GM21360 (cell line): ENCODE results near the gene KCNN1.
"Not testable (repeated sequence)": the region's sequence is repeated elsewhere in the genome, so short reads cannot be mapped to it uniquely, and the experiment has no call there.

ENCODE experiments used
- ATAC-seq: cut with Tn5 transposase; IDR thresholded peaks from one replicate; pipeline ENCODE4 v1.9.1; 2021; ENCODE audit warnings: mild to moderate bottlenecking, moderate library complexity; ENCODE audit not compliant: unreplicated experiment

KCNN1 gene

DNA sequence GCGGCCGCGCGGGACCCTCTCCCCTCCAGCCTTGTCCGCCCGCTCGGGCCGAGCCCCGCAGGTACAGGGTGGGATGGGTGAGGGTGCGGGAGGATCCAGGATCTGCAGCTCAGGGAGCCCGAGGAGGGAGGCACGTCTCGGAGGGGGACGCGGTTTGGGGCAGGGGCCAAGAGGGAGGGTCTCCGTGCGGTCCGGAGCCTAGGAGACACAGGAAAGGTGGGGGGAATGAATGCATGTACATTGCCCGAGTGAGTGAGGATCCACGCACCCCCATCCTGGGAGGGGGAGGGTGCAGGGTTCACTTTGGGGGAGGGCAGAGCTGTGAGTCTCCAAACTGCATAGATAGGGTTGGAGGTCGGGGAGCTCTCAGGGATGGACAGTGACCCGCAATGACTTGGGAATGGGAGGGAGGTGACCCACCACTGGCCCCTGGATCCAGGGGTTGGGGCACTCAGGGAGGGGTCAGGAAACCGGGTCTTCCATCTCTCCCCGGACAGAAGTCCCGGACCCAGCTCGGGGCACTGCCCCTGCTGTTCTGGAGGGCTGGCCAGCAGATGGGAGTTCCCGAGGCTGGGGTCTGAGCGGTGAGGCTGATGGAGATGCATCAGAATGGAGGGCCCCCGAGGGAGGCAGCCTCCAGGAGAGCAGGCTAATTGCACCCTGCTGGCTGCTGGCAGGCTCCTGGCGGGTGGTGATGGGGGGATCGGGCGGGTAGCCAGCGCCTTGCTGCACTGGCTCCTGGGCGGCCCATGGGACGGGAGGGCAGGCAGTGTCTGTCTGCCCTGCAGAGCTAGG, 547 bp downstream of the KCNN1 start:
- ATAC-seq: no peak

DNA sequence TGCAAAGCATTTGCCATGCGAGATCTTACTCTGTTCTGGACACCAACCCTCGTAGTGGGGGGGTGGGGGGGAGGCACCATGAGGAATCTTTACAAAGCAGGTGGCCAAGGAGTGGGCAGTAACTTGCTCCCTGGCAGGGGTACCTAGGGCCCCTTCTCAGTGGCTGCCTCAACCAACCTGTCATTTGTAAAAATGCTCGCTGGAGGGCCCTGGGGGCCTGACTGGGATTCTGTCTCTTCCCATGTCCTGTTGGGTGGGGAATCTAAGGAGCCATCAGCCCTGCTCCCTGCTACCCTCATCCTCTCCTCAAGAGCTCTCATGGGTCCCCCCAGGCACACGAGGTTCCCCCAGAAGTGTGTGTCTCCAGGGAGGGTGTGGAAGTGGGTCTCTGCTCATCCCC, 1.5 kb downstream of the KCNN1 start:
- ATAC-seq: no peak

DNA sequence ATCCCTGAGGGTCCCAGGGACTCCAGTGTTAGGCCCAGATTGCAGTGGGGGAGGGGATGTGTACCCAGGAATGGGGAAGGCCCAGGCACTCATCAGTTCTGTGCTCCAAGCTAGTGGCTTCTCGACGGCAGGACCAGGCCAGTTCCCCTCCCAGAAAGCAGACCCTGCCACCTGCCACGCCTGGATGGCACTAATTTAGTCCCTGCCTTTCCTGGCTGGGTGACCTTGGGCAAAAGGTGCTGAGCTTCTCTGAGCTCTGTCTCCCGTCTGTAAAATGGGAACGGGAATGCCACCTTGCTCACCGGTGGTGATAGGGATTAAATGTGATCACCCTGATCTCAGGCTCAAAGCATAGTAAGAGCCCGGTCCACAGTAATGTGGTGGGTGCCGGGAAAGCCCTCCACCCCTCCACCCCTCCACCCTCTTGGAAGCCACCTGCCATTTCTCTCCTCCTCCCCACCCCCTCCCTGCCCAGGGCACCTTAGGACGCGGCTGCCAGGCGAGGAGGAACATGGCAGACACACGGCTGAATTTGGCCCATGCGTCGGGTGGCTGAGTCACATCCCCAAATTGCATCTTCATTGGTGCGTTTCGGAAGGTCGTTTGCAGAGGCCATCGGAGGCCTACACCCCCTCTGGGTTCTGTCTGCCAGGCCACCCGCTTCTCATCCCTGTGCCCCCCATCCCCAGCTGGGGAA, 2.3 kb downstream of the KCNN1 start:
- ATAC-seq: no peak

DNA sequence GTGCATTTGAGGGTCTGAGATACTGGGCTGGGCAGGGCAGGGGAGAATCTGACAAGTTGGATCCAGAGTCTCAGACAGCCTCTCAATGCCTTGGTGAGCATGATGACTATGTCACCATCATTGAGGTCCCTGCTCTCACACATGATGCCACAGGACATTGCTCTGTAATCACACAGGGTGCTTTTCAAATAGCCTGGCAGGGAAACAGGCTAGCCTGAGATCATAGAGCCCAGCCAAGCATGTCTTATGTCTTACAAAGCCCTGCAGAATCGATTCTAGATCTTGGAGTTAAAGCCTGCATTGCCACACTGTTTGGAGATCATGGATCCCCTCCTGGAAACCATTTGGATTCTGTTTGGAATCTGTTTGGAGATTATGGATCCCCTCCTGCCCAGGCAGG, 5.3 kb downstream of the KCNN1 start:
- ATAC-seq: no peak

DNA sequence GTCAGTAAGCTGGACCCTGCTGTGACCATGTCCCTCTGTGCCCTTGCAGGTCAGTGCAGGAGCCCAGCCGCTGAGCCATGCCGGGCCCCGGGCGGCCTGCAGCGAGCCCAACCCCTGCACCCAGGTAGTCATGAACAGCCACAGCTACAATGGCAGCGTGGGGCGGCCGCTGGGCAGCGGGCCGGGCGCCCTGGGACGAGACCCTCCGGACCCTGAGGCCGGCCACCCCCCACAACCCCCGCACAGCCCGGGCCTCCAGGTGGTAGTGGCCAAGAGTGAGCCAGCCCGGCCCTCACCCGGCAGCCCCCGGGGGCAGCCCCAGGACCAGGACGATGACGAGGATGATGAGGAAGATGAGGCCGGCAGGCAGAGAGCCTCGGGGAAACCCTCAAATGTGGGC, 6.9 kb downstream of the KCNN1 start:
- no peak for ATAC-seq

DNA sequence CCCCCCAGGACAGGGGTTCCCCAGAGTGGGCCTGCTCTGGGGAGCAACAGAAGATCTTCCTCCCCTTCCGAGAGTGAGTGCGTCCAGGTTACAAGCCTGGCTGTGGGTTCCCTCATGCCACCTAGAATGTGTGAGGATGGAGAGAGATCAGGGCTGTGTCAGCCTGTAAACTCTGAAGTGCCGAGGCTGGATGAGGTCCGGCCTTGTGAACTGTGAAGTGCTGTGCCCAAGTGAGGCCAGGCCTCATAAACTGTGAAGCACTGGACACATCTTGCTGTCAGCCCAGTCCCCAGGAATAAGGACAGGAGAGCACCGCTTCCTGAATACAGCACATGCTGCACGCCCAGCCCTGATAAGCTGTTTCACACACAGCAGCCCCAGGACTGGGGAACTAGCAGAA, 7.6 kb downstream of the KCNN1 start:
- no peak for ATAC-seq

DNA sequence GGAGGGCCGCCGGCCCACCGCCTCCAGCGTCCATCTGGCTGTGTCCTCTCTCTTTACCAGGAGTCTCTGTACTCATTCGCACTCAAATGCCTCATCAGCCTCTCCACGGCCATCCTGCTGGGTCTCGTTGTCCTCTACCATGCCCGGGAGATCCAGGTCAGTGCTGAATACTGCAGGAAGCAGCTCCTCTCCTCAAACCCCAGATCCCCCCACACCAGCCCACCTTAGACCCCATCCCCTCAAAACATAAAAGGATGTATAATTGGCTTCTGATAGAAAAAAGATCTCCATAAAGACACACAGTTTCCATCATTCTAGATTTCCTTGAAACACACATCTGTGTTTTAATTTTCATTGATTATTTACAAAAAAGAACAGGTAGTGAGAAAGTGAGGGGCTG, 8.1 kb downstream of the KCNN1 start:
- no peak for ATAC-seq

DNA sequence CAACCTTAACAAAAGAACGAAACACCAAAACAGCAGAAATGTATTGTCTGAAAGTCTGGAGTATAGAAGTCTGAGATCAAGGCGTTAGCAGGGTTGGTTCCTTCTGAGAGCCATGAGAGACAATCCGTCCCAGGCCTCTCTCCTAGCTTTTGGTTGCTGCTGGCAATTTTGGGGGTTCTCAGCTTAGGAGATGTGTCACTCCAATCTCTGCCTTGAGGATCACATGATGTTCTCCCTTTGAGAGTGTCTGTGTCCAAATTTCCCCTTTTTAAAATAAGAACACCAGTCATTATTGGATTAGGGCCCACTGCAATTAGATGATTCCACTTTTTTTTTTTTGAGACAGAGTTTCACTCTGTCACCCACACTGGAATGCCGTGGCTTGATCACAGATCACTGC, 10.1 kb downstream of the KCNN1 start:
- no peak for ATAC-seq

DNA sequence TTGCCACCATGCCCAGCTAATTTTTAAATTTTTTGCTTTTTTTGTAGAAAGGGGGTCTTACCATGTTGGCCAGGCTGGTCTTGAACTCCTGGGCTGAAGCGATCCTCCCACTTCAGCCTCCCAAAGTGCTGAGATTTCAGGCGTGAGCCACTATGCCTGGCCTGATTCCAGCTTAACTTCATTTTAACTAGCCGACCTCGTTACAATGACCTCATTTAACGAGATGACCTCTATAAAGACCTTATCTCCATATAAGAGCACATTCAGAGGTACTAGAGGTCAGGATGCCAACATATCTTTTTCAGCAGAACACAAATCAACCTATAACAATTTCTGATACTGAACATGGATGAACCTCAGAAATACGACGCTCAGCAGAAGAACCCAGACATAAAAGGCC, 10.6 kb downstream of the KCNN1 start:
- no peak for ATAC-seq

DNA sequence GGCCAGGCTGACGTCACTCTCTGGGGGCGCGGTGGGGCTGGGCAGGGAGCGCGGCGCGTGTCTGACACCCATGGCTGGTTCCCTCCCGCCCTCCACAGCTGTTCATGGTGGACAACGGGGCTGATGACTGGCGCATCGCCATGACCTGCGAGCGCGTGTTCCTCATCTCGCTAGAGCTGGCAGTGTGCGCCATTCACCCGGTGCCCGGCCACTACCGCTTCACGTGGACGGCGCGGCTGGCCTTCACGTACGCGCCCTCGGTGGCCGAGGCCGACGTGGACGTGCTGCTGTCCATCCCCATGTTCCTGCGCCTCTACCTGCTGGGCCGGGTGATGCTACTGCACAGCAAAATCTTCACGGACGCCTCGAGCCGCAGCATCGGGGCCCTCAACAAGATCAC, 14.7 kb downstream of the KCNN1 start:
- ATAC-seq: no peak

DNA sequence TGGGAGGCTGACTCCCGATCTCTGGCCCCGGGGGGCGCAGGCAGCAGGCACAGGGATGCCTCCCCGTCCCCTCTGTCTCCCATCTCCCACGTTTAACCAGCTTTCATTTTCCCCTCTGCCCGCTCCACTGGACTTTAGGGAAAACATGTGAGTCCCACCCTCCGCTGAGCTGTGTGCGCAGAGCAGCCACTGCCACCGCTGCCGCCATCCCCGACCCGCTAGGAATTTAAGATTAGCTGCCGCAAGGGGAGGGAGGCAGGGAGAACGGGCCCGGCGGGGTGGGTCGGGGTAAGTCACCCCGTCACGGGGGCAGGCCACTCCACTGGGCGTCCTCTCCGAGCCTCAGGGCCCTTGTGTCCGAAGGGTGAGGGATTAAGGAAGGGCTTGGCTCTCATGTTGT, 15.5 kb downstream of the KCNN1 start:
- ATAC-seq: no peak

DNA sequence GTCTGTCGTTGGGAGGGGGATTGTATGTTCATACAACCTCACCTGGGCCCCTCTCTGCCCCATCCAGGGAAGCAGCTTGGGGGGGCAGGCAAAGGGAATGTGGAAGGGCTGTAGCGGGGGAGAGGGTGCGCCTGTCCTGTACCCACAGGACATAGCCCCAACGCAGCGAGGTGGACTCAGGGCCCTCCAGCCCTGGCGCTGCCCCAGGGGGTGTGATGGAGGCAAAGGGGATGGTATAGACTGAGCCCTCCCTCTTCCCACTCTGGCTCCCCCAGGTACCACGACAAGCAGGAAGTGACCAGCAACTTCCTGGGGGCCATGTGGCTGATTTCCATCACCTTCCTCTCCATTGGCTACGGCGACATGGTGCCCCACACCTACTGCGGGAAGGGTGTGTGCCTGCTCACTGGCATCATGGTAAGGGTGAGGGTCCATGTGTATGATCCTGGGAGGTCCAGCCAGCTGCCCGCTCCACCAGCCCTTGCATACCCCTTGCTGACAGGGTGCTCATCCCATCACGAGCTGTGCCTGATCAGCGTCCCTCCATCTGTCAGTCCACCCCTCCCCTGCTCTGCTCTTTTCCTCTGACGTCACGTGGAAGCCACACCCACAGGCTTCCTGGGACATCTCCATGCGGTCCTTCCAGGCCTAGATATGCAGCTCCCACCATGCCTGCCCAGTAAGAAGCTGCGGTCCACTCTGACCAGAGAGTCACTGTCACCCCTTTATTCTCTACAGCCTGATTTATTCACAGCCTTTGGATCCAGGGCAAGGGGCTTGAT, 18.3 kb downstream of the KCNN1 start:
- no peak for ATAC-seq

DNA sequence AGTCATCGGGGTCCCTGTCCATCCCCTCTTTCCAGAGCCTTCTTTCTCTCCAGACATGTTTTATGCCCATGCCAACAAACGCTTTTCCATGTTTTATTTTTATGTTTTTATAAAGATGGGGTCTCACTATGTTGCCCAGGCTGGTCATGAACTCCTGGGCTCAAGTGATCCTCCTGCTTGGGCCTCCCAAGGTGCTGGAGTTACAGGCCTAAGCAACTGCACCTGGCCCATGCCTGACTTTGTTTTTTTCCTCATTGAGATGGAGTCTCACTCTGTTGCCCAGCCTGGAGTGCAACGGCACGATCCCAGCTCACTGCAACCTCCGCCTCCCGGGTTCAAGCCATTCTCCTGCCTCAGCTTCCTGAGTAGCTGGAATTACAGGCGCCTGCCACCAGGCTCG, 19.7 kb downstream of the KCNN1 start:
- not testable (repeated sequence) for ATAC-seq

DNA sequence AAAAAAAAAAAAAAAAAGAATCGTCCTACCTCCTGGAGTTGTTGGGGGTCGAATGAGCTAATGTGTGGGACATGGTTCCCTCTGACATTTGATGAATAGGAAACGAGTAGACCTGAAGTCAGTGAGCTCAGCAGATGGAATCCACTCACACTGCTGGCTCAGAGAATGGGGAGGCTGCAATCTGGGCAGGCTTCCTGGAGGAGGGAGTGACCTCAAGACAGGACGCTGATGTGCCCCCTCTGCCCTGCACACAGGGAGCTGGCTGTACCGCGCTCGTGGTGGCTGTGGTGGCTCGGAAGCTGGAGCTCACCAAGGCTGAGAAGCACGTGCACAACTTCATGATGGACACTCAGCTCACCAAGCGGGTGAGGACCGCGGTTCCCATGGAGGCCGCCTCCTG, 21.3 kb downstream of the KCNN1 start:
- no peak for ATAC-seq

DNA sequence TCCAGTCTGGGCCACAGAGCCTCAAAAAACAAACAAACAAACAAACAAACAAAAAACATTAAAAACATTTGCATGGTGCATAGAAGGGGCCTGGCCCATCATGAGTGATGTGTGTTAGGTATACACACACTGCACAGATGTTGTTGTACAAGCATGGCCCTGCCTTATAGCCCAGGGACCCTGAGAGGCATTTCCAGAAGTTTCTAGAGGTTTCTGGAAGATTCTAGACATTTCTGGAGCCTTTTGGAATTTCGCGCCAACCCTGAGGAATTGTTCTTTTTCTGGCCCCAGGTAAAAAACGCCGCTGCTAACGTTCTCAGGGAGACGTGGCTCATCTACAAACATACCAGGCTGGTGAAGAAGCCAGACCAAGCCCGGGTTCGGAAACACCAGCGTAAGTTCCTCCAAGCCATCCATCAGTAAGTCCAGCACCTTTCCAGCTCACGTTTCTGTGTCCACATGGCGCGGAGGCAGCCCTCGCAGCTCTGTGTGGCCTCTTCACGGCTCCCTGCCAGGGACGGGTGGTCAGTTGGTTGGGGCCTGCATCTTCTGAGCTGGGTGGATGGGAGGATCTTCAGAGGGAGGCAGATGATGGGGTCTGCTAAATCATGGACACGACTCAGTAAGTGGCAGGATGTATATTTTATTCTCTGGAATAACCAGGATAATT, 22.7 kb downstream of the KCNN1 start:
- no peak for ATAC-seq

DNA sequence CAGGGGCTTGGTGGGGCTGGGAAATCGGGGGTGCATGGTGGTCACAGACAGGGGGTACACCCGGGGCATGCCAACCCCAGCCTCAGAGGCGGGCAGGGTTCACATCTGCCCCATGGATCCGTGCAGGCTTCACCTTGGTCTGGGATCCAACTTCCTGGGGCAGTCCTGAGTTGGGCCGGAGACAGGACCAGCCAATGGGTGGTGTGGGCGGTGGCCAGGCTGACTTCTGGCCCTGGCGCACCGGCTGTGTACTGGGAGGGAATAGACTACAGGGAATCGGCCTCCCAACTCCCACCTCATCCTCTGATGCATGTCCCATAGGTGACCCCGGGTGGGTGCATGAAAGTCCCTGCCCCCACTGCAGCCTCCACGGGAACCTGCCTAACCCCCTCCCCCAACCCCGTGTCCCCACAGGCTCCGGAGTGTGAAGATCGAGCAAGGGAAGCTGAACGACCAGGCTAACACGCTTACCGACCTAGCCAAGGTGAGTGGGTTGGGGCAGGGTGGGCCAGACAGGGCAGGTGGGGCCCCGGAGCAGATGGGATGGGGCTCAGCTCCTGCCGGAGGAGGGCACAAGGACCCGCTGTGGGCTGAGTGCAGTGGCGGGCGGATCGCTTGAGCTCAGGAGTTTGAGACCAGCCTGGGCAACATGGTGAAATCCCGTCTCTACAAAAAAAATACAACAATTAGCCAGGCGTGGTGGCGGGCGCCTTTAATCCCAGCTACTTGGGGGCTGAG, 26.3 kb downstream of the KCNN1 start:
- no peak for ATAC-seq

DNA sequence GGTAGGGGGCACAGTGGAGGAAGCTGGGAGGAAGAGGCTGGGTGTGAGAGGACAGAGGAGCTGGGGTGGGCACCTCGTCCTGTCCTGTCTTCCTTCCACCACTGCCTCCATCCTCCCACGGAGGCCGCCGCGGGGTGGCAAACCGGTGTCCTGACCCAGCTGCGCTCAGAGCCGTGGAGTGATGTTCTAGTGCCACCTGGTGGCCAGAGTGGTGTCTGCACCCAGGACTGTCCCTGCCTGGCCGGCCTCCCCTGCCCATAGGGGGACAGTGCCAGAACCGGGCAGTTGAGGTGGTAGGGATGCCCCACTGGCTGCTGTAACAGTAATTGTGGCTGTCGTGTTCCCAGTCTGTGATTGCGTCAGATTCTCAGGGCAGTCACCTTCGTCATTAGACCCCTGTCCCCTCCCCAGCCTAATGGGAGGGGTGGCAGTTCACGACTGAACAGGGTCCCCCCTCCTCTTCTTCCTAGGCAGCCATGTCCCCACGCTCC, 30.0 kb downstream of the KCNN1 start:
- peak; percentile 37 for ATAC-seq

DNA sequence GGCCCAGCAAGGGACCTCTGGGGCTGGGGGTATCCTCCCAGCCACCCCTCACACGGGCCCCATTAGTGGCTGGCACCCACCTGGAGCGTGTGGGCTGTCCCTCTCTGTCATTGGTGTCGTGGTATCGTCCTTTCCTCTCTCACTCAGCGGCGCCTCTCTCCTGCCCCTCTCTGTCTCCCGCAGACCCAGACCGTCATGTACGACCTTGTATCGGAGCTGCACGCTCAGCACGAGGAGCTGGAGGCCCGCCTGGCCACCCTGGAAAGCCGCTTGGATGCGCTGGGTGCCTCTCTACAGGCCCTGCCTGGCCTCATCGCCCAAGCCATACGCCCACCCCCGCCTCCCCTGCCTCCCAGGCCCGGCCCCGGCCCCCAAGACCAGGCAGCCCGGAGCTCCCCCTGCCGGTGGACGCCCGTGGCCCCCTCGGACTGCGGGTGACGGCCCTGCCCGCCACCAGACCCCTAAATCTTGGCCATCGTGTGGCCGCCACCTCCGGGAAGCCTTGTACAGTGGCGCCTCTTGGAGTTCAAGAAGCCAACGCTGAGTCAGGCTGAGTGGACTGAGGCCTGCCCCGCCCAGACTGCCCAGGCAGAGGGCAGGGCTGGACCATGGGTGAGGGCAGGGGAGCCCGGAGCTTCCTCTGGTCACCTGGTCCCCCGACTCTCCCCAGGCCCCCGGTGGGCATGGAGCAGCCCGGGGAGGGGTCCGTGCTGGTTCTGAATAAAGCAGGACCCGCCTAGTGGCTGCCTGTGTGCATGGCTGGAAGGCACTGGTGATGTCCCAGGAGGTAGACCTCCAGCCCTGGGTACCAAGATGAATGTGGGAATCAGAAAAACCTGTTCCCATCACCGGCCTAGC, 31.3 kb downstream of the KCNN1 start:
- no peak for ATAC-seq

DNA sequence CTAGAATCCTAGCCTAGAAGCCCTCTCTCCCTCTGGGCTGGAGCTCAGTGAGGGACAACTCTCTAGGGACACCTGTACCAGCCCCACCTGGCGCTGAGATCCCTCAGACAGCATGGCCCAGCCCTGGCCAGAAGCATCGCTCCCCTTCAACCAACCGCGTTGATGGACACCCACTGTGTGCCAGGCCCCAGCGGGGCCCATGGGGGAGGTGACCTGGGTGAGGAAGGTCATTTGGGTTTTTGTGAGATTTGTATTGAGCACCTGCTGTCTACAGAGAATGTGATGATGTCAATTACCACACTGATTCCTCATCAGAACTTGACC, 31.9 kb downstream of the KCNN1 start:
- no peak for ATAC-seq
